ENCODE results near the gene CLNS1A. TPM values are rescaled to one million over a fixed set of nuclear protein-coding genes. Genes with fewer than 3 reads are reported as not detected.
A peak's percentile ranks its signal among the peaks of the same experiment; 100 is the strongest.

The CLNS1A gene
- total RNA-seq, 4 donors from 2014 or later: 33.0 to 90.0 (median 56.7) TPM

DNA sequence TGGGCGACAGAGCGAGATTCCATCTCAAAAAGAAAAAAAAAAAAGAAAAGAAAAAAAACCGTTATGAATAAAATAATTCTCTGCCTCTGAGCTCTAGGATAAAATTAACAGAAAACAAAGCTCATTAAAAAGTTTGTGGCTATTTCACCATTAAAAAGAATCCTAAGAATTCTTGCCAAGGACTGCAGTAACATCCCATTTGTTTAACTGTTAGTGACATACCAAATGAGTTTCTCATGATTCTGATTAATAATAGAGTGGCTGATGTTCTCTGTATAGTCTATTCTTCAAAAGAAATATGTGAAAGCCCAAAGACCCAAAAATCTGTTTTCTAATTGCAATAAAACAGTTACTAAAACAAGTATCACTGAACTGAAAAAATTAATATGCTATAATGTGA, 19.7 kb downstream of the CLNS1A start:
- Histone ChIP-seq H3K4me3 (no peak overlapping the region), H3K4me1 (no peaks in the 10 kb centered on the region), H3K27me3 (no peaks in the 10 kb centered on the region), H3K27ac (no peak overlapping the region), H3K36me3 (peaks cover 0 to 79% (median 2%) of the 10 kb centered on the region in 3 donors), H3K9me3 (no peaks in the 10 kb centered on the region)
- no peak for DNase-seq
- TF ChIP-seq, protein P1, sequence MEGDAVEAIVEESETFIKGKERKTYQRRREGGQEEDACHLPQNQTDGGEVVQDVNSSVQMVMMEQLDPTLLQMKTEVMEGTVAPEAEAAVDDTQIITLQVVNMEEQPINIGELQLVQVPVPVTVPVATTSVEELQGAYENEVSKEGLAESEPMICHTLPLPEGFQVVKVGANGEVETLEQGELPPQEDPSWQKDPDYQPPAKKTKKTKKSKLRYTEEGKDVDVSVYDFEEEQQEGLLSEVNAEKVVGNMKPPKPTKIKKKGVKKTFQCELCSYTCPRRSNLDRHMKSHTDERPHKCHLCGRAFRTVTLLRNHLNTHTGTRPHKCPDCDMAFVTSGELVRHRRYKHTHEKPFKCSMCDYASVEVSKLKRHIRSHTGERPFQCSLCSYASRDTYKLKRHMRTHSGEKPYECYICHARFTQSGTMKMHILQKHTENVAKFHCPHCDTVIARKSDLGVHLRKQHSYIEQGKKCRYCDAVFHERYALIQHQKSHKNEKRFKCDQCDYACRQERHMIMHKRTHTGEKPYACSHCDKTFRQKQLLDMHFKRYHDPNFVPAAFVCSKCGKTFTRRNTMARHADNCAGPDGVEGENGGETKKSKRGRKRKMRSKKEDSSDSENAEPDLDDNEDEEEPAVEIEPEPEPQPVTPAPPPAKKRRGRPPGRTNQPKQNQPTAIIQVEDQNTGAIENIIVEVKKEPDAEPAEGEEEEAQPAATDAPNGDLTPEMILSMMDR (IDR thresholded peaks at IDR 0.05): no peak
- no peak for TF ChIP-seq POLR2A (IDR thresholded peaks at IDR 0.05)

- H3K4me1 ChIP-seq: no peaks in the 10 kb centered on the region
- H3K27me3 ChIP-seq: no peaks in the 10 kb centered on the region
- no peak for DNase-seq
- no peak overlapping the region for H3K4me3 ChIP-seq
- peaks cover 0 to 71% (median 2%) of the 10 kb centered on the region in 3 donors for H3K36me3 ChIP-seq
- no peaks in the 10 kb centered on the region for H3K9me3 ChIP-seq
- TF ChIP-seq, protein P1 (IDR thresholded peaks at IDR 0.05): no peak
- TF ChIP-seq POLR2A (IDR thresholded peaks at IDR 0.05): no peak
- no peak overlapping the region for H3K27ac ChIP-seq
Observed at GRCh38 chr11:77611921-77612320, 25.7 kb downstream of the CLNS1A start.

- no peaks in the 10 kb centered on the region for H3K4me1 ChIP-seq
- no peaks in the 10 kb centered on the region for H3K27me3 ChIP-seq
- H3K36me3 ChIP-seq: peaks cover 0 to 62% (median 0%) of the 10 kb centered on the region in 3 donors
- DNase-seq: no peak
- no peak for TF ChIP-seq POLR2A (IDR thresholded peaks at IDR 0.05)
- TF ChIP-seq, protein P1 (IDR thresholded peaks at IDR 0.05): no peak
- no peak overlapping the region for H3K27ac ChIP-seq
- no peak overlapping the region for H3K4me3 ChIP-seq
- H3K9me3 ChIP-seq: no peaks in the 10 kb centered on the region
Observed at GRCh38 chr11:77609234-77609633, 28.4 kb downstream of the CLNS1A start.

- Histone ChIP-seq H3K27ac (no peak overlapping the region), H3K4me1 (peaks cover 0 to 6% (median 2%) of the 10 kb centered on the region in 4 donors), H3K9me3 (no peaks in the 10 kb centered on the region), H3K36me3 (peaks cover 0 to 32% (median 0%) of the 10 kb centered on the region in 3 donors), H3K4me3 (no peak overlapping the region), H3K27me3 (no peaks in the 10 kb centered on the region)
- TF ChIP-seq, protein P1 (IDR thresholded peaks at IDR 0.05): no peak
- TF ChIP-seq POLR2A (IDR thresholded peaks at IDR 0.05): no peak
- DNase-seq: no peak
Observed at GRCh38 chr11:77604281-77604680, 33.3 kb downstream of the CLNS1A start.

DNA sequence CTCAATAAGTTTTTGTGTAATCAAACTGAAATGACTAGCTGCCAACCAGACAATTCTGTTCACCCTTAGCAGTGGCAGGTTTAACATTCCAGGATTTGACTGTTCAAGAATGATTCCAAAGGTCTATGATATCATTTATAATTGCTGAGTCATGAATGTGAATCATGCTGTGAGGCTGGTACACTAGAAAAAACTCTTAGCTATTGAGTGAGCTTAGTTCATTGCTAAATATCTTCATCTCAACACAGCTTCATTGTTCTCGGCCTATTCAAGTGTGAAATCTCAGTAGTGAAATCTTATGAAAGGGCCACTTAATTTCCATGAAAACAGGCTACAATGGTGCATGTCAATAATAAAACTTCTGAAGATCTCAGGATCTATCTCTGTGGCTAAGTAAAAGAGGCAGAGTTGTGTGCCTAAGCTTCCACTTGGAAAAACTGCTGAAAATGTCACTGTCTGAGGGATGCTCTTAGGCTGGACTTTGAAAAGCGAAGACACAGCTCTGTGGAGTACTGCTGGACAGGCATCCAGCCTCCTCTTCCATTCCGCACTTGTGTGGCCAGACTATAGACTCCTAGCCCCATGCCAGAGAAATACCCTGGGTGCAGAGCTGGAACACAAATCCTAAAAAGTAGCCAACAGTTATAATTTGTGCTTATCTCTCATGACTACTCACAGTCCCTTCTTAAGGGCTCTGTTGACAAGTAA, 35.1 kb downstream of the CLNS1A start:
- H3K27ac ChIP-seq: peak overlapping the region in 1 of 4 donors; percentile 75
- no peak for DNase-seq

More for the DNA sequence above, 35.1 kb downstream of the CLNS1A start:
- H3K4me3 ChIP-seq: no peak overlapping the region
- peaks cover 0 to 24% (median 0%) of the 10 kb centered on the region in 3 donors for H3K36me3 ChIP-seq
- TF ChIP-seq POLR2A (IDR thresholded peaks at IDR 0.05): no peak
- TF ChIP-seq, protein P1 (IDR thresholded peaks at IDR 0.05): no peak
- no peaks in the 10 kb centered on the region for H3K27me3 ChIP-seq
- peaks cover 0 to 6% (median 2%) of the 10 kb centered on the region in 4 donors for H3K4me1 ChIP-seq
- H3K9me3 ChIP-seq: no peaks in the 10 kb centered on the region
